HG03378 (cell line): Measurements from ENCODE around the gene WFS1.

Experiments
- ATAC-seq: cut with Tn5 transposase; IDR thresholded peaks from one replicate; pipeline ENCODE4 v1.9.1; 2021; ENCODE audit warnings: mild to moderate bottlenecking, moderate library complexity; ENCODE audit not compliant: unreplicated experiment

The WFS1 gene

GRCh38 chr4:6324461-6324998 is 54.9 kb downstream of the WFS1 start:
- ATAC-seq, result no peak

- no peak for ATAC-seq
Measured at GRCh38 chr4:6324999-6325787, 55.5 kb downstream of the WFS1 start.

DNA sequence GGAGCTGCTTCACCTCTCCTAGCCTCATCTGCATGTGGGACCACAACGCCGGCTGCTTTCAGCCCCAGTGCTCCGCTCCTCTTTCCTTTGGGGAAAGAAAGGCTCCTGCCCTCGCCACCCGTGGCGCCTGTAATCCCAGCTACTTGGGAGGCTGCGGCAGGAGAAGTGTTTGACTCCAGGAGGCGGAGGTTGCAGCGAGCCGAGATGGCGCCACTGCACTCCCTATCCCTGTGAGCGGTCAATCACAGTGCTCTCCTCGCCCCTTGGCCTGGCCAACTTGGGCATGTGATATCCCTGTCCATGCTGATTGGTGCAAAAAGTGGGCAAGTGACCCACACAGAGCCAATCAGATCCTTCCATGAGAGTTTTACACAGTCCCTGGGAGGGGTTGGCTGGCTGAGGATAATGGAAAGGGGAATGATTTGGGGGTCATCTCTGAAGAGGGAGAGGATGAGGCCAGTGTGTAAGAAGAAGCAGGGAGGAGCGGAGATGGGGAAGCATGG is 56.2 kb downstream of the WFS1 start:
- ATAC-seq, result no peak

GRCh38 chr4:6326312-6327060 is 56.8 kb downstream of the WFS1 start:
- ATAC-seq, result no peak

GRCh38 chr4:6327220-6327917 is 57.7 kb downstream of the WFS1 start:
- no peak for ATAC-seq

- ATAC-seq, result no peak
Measured at GRCh38 chr4:6328526-6328925, 58.9 kb downstream of the WFS1 start.

GRCh38 chr4:6329478-6330383 is 60.1 kb downstream of the WFS1 start:
- ATAC-seq, result no peak

GRCh38 chr4:6330384-6330767 is 60.7 kb downstream of the WFS1 start:
- ATAC-seq, result no peak

- no peak for ATAC-seq
Measured at GRCh38 chr4:6331018-6331417, 61.4 kb downstream of the WFS1 start.

- no peak for ATAC-seq
Measured at GRCh38 chr4:6331468-6331867, 61.8 kb downstream of the WFS1 start.

DNA sequence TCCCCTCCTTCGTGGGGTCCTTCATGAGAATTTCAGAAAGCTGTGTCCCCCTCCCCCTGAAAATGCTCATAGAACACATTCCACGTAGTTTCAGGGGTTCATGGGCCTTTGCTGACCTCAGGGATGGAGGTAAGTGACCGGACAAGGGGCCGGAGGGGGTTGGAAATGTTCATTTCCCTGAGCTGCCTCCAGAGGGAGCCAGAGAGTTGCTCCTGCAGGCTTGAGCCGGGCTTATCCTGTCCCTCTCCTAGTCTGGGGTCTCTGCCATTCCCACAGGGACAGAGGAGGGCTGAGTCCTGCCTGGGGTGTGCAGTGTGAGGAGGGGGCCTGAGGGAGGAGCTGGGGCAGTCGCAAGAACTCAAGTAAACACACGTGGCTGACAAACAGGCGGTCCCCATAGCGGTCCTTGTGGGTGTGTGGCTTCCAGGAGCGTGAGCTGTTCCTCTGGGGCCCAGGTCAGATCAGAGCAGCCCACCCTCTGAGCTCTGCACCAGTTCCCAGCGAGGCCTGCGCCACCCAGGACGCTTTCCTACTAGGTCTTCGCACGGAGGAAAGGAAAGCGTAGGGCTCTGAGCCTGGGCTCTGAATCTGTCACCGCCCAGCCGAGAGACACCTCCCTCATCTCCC is 62.5 kb downstream of the WFS1 start:
- ATAC-seq, result no peak

- no peak for ATAC-seq
Measured at GRCh38 chr4:6332669-6333050, 63.0 kb downstream of the WFS1 start.

GRCh38 chr4:6333301-6334202 is 63.9 kb downstream of the WFS1 start:
- ATAC-seq, result no peak

- no peak for ATAC-seq
Measured at GRCh38 chr4:6334203-6334887, 64.7 kb downstream of the WFS1 start.

- ATAC-seq, result no peak
Measured at GRCh38 chr4:6335040-6335590, 65.5 kb downstream of the WFS1 start.

- no peak for ATAC-seq
Measured at GRCh38 chr4:6336166-6336565, 66.5 kb downstream of the WFS1 start.

DNA sequence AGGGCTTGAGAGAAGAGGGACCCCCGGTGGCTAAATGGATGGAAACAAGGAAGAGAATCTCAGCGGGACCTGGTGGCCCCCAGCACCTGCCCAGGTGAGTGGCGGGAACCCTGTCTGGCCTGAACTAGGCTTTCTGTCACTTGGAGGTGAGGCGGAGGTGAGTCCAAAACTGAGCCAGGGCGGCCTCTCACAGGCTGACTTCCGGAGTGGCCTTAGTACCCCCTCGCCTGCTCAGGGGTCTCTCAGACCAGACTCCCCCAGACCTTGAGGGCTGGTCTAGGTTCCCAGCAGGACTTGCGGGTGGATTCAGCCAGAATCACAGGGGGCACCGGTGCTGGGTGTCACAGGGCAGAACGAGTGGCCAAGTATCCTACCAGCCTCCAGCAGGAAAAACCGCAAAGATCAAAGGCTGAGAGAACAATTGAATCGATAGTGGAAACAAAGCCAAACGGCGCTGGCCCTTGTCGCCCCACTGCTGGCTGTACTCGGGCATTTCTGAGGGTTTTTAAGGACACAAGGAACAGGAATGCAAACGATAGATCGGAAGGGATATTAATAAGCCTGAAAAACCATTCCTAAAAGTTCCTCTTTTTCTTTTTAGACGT is 67.8 kb downstream of the WFS1 start:
- ATAC-seq, result no peak
